CD4-positive, alpha-beta T cell treated with Interleukin-21 for 1 hour (primary cell): ENCODE data around the gene FCGBP.

Source experiments
- DNase-seq: peaks from one replicate; pipeline ENCODE4 v3.0.0-alpha.2; 2020

Gene FCGBP

GRCh38 chr19:39943586-39943985, 9.2 kb upstream of the FCGBP start:
- DNase-seq = no peak

- no peak for DNase-seq
These were observed 7.9 kb upstream of the FCGBP start for GRCh38 chr19:39942366-39942730.

- DNase-seq = peak; percentile 86
These were observed 7.4 kb upstream of the FCGBP start for GRCh38 chr19:39941615-39942365.

- DNase-seq = peak; percentile 37
These were observed 6.7 kb upstream of the FCGBP start for GRCh38 chr19:39941151-39941550.

GRCh38 chr19:39940221-39940833, 5.9 kb upstream of the FCGBP start:
- no peak for DNase-seq

- no peak for DNase-seq
These were observed 5.1 kb upstream of the FCGBP start for GRCh38 chr19:39939556-39939955.

GRCh38 chr19:39937787-39938186, 3.4 kb upstream of the FCGBP start:
- DNase-seq = no peak

- DNase-seq = peak; percentile 63
These were observed 2.8 kb upstream of the FCGBP start for GRCh38 chr19:39937094-39937720.

- no peak for DNase-seq
These were observed 2.2 kb upstream of the FCGBP start for GRCh38 chr19:39936622-39937021.

- no peak for DNase-seq
These were observed 1.6 kb upstream of the FCGBP start for GRCh38 chr19:39936020-39936419.

- no peak for DNase-seq
These were observed 879 bp upstream of the FCGBP start for GRCh38 chr19:39935364-39935661.

- DNase-seq = no peak
These were observed 4.7 kb downstream of the FCGBP start for GRCh38 chr19:39929750-39930149.

- no peak for DNase-seq
These were observed 6.1 kb downstream of the FCGBP start for GRCh38 chr19:39928357-39928725.

- DNase-seq = no peak
These were observed 6.7 kb downstream of the FCGBP start for GRCh38 chr19:39927524-39928356.

- no peak for DNase-seq
These were observed 7.4 kb downstream of the FCGBP start for GRCh38 chr19:39927076-39927475.

- DNase-seq = no peak
These were observed 8.2 kb downstream of the FCGBP start for GRCh38 chr19:39926170-39926760.

GRCh38 chr19:39924952-39925351, 9.5 kb downstream of the FCGBP start:
- no peak for DNase-seq

- no peak for DNase-seq
These were observed 10.0 kb downstream of the FCGBP start for GRCh38 chr19:39924389-39924788.

GRCh38 chr19:39923862-39924261, 10.6 kb downstream of the FCGBP start:
- no peak for DNase-seq

- no peak for DNase-seq
These were observed 14.5 kb downstream of the FCGBP start for GRCh38 chr19:39919976-39920375.

- DNase-seq = no peak
These were observed 16.2 kb downstream of the FCGBP start for GRCh38 chr19:39918183-39918651.

- DNase-seq = no peak
These were observed 16.8 kb downstream of the FCGBP start for GRCh38 chr19:39917561-39918182.
